NCI-H510A treated with DMSO at 0.1 percent for 48 hours (cell line): ENCODE results near the gene RGS7.
A peak's percentile ranks its signal among the peaks of the same experiment; 100 is the strongest.
"Not testable (repeated sequence)": the region's sequence is repeated elsewhere in the genome, so short reads cannot be mapped to it uniquely, and the experiment has no call there.

Experiments used
- DNase-seq: peaks from one replicate; lab custom pipeline; 2025; lab: John Stamatoyannopoulos, UW

Gene RGS7

GRCh38 chr1:241208910-241209379 lies 148.1 kb downstream of the RGS7 start:
- peak; percentile 48 for DNase-seq

DNA sequence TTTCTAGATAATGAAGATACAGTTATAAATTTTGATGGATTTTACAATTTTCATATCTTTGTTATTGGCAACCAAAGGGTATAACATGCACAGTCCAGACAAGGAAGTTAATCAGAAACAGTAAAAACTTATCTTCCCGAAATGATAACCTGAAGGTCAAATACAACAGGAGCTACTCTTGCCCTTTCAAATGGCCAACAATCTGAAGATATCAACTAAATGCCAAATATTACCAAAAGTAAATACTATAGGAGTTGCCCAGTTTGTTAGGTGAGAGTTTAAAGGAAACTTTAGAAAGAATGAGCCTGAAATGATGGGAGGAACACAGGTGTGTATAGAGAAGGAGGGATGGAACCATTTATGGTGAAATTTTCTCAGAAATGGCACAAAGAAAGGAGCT lies 153.2 kb downstream of the RGS7 start:
- DNase-seq, result no peak

- DNase-seq, result no peak
Observed at GRCh38 chr1:241202401-241202800, 154.6 kb downstream of the RGS7 start.

DNA sequence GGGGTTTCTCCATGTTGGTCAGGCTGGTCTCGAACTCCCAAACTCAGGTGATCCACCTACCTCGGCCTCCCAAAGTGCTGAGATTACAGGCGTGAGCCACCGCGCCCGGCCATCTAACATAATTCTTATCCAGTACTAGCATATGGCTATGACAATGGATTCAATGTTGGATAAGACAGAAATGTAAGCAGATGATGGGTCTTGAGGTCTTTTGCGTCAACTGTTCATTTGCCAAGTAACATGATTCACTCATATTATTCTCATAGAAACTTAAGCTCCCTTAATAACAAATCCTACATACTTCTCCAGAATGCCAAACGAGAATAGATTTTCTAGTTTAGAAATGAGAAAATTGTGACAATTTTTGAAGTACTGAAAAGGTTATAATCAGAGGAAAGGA lies 170.3 kb downstream of the RGS7 start:
- no peak for DNase-seq

- DNase-seq, result no peak
Observed at GRCh38 chr1:241181971-241182370, 175.0 kb downstream of the RGS7 start.

DNA sequence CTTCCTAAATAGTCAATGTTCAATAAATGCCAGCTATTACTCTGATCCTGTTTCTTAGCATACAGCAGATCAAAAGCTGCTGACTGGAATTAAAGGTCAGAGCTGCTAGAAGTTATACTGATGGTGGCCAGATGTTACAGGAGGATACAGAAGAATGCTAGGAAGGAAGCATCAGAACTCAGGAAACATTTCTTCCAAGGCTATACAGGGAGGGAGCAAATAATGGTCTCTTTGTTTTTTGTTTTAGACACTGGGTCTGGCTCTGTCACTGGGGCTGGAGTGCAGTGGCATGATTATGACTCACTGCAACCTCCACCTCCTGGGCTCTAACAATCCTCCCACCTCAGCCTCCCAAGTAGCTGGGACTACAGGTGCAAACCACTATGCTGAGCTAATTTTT lies 175.5 kb downstream of the RGS7 start:
- no peak for DNase-seq

DNA sequence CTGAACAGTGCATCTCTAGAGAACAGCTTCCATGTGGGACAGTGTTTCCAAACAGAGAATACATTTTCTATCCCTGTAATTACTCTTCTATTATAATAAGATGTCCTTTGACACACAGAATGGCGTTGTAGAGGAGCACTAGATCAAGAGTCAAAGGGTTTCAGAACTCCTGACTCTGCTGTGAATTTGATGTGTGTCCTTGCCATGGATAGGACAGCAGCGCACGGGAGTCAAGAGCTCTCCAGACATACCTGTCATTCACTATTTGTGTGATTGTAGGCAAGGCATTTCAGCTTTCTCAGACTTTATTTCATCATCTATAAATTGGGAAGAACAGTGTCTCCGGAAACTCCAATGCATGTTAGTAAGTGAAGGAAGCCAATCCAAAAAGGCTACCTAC lies 176.4 kb downstream of the RGS7 start:
- DNase-seq, result no peak

DNA sequence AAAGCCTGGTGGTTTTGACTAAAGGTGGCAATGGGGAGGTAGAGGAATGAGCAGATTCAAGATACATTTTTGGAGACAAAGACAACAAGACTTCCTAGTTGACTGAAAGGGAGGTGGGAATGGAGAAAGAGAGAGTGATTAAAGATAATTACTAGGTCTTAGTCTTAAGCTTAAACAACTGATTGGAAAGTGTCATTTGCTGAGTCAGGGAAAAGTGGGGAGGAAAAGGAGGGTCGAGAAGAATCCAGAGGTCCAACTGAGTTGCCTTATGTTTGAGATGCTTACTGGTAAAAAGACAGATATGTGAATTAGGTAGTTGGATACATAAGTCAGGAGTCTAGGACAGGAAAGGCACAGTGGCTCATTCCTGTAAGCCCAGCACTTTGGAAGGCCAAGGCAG lies 179.3 kb downstream of the RGS7 start:
- DNase-seq, result no peak

DNA sequence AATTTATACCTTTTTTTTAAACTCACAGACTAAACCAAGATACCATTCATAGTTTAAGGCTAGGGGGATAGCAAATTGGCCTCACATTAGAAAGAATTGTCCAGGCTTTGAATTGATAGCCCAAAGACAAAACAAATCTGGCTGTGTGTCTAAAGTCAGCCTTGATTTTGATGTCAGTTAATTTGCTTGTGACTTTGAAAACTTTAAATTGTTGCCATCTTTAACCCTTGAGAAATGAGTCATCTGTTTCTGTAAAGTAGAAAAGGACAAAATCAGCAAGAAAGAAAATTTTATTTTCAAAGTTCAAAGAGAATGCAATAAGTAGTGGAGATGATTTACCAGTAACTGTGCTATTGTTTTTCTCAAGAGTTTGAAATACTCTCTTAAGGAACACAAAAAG lies 184.5 kb downstream of the RGS7 start:
- DNase-seq, result no peak

- no peak for DNase-seq
Observed at GRCh38 chr1:241171991-241172390, 185.0 kb downstream of the RGS7 start.

DNA sequence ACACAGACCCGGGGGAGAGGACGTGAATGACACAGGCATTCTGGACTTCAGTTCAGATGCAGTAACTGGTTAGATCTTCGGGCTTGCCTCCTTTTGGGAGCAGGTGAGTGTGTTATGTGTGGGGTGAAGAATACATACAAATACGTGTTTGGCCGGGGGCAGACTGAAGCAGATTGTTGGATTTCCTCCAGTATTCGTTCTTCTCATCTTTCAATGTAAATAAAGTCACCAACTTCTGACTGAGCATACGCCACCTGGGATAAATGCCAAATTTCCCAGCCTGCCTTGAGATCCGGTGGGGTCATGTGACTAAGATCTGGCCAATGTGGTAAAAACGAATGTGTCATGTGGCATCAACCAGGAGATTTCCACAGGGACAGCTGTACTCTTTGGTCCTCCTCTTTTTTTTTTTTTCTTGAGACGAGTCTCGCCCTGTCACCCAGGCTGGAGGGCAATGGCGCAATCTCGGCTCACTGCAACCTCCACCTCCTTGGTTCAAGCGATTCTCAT lies 189.8 kb downstream of the RGS7 start:
- DNase-seq, result peak; percentile 1

- DNase-seq, result no peak
Observed at GRCh38 chr1:241166625-241167024, 190.4 kb downstream of the RGS7 start.

DNA sequence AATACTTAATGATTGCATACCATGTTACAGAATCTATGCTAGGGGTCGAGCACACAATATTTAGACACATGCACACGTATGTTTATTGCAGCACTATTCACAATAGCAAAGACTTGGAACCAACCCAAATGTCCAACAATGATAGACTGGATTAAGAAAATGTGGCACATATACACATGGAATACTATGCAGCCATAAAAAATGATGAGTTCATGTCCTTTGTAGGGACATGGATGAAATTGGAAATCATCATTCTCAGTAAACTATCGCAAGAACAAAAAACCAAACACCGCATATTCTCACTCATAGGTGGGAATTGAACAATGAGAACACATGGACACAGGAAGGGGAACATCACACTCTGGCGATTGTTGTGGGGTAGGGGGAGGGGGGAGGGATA lies 191.7 kb downstream of the RGS7 start:
- DNase-seq, result not testable (repeated sequence)

GRCh38 chr1:241163363-241163762 lies 193.6 kb downstream of the RGS7 start:
- DNase-seq, result no peak

DNA sequence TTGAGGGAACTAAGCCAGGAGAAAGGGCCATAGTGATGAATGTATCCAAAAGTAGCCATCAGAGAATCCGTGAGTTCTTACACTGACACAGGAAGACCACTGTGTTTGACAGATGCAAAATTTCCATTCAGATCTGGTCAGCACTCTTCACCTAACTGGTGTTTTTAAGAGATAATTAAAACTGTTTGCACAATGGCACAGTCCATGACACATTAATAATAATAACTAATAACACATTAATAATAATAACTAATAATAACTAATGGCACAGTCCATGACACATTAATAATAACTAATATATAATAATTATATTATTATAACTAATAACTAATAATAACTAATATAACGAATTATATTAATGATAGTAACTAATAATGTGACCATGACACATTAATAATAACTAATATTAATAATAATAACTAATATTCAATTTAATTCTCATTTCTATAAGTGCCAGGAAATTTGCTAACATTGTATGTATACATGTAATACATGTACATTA lies 195.8 kb downstream of the RGS7 start:
- no peak for DNase-seq

DNA sequence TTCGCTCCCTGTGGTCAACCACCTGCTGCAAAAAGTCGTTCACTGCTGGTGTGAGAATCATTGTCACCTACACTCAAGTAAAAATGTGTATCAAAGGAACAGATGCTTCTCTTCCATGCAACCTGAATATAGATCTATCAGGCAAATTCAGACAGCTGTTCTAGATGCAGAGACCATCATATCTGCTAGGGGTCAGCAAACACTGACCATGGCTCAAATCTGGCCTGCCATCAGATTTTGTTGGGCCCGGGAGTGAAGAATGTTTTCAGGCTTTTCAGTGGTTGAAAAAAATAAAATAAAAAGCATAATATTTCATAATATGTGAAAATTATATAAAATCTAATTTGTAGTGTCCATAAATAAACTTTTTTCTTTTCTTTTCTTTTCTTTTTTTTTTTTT lies 199.6 kb downstream of the RGS7 start:
- no peak for DNase-seq

DNA sequence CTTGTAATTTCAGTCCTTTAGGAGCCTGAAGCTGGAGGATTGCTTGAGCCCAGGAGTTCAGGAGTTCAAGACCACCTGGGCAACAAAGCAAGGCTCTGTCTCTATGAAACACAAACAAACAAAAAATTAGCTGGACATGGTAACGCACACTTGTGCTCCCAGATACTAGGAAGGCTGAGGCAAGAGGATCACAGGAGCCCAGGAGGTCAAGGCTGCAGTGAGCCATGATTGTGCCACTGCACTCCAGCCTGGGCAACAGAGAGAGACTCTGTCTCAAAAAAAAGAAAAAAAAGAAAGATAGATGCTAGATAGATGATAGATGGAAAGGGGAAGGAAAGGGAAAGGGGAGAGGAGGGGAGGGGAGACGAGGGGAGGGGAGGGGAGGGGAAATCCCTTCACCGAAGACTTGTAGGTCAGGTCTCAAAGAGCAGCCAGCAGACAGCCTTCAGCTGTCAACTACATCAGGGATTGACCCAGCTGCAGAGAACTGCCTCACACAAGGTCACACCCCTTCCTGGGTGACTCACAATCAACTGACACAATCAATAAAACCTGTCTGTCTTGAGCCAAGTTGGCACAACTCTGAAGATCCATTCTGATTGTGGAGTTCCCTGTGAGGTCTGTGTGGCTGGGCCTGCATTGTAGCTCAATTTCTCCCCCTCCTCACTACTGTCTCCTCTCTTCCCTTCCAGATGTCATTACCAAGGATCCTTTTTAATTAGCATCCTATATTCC lies 200.6 kb downstream of the RGS7 start:
- DNase-seq, result peak; percentile 9

GRCh38 chr1:241145881-241146280 lies 211.1 kb downstream of the RGS7 start:
- DNase-seq, result no peak

GRCh38 chr1:241143765-241144442 lies 213.1 kb downstream of the RGS7 start:
- no peak for DNase-seq

DNA sequence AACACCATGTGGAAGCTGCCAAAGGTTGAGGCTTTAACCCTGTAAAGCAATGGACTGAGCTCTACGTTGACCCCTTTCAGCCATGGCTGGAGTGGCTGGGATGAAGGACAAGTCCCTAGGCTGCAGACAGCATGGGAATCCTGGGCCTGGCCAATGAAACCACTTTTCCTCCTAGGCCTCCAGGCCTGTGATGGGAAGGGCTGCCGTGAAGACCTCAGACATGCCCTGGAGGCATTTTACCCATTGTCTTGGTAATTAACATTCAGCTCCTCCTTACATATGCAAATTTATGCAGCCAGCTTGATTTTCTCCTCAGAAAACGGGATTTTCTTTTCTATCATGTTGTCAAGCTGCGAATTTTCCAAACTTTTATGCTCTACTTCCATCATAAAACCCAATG lies 214.5 kb downstream of the RGS7 start:
- no peak for DNase-seq

DNA sequence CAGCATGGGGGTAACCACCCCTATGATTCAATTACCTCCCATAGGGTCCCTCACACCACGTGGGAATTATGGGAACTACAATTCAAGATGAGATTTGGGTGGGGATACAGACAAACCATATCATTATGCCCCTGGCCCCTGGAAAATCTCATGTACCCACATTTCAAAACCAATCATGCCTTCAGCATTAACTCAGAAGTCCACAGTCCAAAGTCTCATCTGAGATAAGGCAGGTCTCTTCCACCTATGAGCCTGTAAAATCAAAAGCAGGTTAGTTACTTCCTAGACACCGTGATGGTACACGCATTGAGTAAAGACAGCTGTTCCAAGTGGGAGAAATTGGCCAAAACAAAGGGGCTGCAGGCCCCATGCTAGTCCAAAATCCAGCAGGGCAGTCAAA lies 215.4 kb downstream of the RGS7 start:
- DNase-seq, result not testable (repeated sequence)

- no peak for DNase-seq
Observed at GRCh38 chr1:241140670-241141069, 216.3 kb downstream of the RGS7 start.

DNA sequence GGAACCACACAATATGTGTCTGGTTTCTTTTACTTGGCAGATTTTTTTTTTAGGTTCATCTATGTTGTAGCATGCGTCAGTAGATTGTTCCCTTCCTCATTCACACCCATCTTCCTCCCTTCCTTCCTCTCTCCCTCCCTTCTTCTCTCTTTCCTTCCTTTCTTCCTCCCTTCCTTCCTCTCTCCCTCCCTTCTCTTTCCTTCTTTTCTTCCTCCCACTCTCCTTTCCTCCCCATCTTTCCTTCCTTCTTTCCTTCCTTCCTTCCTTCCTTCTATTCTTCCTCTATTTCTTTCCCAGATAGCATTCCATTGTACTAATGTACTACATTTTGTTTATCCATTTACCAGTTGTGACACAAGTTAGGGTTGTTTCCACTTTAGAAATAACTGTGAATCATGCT lies 218.0 kb downstream of the RGS7 start:
- no peak for DNase-seq
